GM19438 (cell line): ENCODE measurements around the gene PRPF31.
"Not testable (repeated sequence)": the region's sequence is repeated elsewhere in the genome, so short reads cannot be mapped to it uniquely, and the experiment has no call there.

Source experiments
- ATAC-seq: cut with Tn5 transposase; IDR thresholded peaks from one replicate; pipeline ENCODE4 v1.9.1; 2021; ENCODE audit warnings: low read depth; ENCODE audit not compliant: unreplicated experiment

Gene PRPF31

DNA sequence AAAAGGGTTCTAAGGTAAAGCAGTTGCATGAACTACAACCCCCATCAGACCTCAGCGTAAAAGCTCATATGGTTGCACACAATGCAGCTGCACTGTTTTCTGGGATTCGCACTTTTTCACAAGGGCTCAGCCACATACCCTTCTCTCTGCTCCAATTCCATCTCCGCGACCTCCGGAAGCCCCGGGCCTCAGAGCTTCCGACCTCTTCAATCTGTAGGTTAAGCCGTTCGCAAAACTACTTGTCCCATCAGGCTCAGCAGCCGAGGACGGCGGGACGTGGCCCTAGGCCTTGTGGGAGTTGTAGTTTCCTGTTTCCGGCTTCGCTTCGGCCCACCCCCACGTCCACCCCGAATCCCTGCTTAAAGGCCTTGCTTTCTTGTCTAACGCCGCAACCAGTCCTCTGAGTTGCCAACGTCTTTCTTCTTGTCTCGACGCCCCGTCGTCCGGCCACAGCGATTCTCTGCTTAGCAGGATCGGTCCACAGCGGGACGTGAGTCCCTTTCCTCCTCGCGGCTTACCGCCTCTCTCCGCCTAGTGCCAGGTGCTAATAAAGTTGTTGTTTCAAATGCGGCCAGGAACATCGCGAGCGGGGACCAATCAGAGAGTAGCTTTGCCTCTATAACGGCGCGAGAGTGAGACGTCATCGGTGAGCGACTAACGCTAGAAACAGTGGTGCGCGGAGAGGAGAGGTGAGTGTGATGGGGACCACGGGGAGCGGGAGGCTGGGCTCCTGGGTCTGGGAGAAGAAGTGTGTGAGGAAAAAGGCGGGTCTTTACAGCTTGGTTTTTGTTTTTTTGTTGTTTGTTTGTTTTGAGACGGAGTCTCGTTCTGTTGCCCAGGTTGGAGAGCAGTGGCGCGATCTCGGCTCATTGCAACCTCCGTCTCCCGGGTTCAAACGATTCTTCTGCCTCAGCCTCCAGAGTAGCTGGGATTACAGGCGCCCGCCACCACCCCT, at the start of gene PRPF31, which contains the start of gene TFPT:
Gene PRPF31, plus strand, starts transcription at position 646 of the 955 bp plus-strand sequence. CDS start 2,525 bp downstream, outside the sequence.
Gene TFPT, minus strand, starts transcription at position 549 of the 955 bp plus-strand sequence. Its CDS starts 388 bp downstream, at position 161.
- ATAC-seq, result peak; percentile 80

DNA sequence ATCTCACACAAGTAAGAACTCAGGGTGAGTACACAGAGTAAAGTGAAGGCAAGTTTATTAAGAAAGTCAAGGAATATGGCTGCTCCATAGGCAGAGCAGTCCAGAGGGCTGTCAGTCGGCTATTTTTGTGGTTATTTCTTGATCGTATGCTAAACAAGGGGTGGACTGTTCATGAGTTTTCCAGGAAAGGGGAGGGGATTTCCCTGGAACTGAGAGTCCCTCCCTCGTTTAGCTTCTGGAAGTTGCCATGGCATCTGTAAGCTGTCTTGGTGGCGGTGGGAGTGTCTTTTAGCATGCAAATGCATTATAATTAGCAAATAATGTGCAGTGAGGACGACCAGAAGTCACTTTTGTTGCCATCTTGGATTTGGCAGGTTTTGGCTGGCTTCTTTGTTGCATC, 46.1 kb upstream of the PRPF31 start:
- no peak for ATAC-seq

- ATAC-seq, result no peak
Measured at GRCh38 chr19:54073829-54074228, 41.7 kb upstream of the PRPF31 start.

DNA sequence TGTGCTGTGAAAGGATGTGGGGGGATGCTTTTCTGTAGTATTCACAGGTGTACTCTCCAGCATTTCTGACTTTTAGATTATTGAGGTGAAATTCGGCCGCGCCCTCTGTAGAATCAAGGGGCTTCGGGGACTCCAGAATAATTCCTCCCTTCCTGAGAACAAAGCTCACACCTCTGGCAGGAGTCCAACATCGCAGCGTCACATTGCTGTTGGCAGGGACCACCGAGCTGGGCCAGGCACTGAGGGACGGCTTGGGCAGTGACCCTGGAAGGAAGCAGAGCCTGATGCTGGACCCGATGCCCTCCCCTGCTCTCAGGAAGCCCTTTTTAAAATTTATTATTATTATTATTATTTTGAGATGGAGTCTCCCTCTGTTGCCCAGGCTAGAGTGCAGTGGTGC, 40.7 kb upstream of the PRPF31 start:
- ATAC-seq, result no peak

DNA sequence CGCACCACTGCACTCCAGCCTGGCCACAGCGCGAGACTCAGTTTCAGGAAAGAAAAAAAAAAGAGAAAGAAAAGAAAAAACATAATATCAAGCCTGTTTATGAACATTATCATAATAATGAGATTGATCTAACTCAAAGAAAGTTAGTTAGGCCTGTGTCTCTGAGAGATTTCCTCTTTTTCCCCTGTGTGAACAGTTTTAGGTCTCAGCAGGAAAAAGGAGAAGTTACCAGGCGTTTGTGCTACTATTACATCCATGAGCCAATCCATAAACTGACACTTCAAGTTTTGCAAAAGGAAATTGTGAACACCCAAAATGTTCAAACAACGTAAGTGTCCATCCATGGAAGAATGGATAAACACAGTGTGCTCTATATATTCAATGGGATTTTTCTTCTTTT, 38.2 kb upstream of the PRPF31 start:
- no peak for ATAC-seq

GRCh38 chr19:54081032-54081431, 34.5 kb upstream of the PRPF31 start, which contains the start of gene TARM1:
TSS of gene TARM1 (minus strand) at chr19:54081365. CDS start at chr19:54081340, 25 bp downstream.
- ATAC-seq, result no peak

DNA sequence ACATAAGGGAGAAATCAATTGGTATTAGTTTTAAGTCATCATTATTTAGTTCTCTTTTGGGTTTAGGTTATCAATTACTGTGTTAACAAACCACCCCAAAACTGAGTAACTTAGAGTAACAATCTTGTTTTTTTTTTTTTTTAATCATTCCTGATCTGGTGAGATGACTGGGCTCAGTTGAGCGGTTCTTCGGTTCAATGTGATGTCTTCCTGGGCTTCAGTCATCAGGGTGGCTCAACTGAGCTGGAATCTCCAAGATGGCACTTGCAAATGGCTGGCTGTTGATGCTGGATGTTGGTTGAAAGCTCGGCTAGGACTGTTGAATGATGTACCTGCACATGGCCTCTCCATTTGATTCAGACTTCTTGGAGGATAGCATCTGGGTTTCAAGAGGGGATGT, 31.1 kb upstream of the PRPF31 start:
- ATAC-seq, result no peak

DNA sequence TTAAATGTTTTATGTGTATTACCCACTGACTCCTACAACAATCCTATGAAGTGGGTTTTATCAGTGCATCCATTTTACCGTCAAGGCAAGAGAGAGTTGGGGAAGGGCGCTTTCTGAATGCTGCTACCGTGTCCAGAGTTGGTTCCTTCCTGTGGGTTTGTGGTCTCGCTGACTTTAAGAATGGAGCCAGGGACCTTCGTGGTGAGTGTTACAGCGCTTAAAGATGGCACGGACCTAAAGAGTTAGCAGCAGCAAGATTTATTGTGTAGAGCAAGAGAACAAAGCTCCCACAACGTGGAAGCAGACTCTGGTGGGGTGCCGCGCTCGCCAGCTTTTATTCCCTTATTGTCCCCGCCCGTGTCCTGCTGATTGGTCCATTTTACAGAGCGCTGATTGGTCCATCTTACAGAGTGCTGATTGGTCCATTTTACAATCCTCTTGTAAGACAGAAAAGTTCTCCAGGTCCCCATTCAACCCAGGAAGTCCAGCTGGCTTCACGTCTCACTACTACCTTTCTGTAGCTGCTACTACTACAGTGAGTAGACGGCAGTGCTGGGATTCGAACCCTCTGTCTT, 21.0 kb upstream of the PRPF31 start:
- ATAC-seq, result no peak

GRCh38 chr19:54095136-54095858, 20.3 kb upstream of the PRPF31 start:
- ATAC-seq, result no peak

DNA sequence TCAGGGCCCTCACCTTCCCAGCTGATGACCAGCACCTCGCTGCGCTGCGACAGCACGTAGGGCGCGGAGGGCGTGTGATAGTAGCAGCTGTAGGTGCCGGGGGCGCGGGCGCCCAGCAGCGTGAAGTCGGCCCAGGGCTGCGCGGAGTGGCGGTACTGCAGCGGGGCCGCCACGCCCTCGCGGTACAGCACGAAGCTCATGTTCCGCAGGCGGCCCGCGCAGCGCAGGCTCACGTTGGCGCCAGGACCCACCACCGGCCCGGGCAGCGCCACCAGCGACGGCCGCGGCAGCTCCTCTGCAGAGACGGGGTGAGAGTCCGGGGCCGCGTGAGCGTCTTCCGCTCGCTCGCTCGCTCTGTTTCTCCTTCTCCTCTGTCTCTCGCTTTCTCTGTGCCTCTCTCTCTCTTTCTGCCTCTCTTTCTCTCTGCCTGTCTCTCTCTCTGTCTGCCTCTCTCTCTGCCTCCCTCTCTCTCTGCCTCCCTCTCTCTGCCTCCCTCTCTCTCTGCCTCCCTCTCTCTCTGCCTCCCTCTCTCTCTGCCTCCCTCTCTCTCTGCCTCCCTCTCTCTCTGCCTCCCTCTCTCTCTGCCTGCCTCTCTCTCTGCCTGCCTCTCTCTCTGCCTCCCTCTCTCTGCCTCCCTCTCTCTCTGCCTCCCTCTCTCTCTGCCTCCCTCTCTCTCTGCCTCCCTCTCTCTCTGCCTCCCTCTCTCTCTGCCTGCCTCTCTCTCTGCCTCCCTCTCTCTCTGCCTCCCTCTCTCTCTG, 19.5 kb upstream of the PRPF31 start:
- not testable (repeated sequence) for ATAC-seq

DNA sequence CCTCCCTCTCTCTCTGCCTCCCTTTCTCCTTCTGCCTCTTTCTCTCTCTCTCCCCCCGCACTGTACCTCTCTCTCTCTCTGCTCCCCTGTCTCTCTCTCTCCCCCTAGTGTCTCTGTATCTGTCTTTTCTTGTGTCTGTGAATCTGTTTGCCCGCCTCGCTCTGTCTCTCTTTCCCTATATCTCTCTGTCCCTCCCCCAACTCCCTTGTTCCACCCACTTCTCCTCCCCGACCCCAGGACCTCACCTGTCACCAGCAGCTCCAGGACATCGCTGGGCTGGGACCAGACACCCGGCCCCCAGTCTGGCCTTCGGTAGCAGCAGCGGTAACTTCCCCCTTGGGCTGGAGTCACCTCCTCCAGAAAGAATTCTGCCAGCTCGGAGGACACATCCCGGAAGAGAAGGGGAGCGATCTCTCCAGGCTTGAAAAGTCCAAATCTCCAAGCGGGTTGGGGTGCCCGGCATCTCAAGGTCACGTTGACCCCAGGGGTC, 18.9 kb upstream of the PRPF31 start:
- no peak for ATAC-seq

DNA sequence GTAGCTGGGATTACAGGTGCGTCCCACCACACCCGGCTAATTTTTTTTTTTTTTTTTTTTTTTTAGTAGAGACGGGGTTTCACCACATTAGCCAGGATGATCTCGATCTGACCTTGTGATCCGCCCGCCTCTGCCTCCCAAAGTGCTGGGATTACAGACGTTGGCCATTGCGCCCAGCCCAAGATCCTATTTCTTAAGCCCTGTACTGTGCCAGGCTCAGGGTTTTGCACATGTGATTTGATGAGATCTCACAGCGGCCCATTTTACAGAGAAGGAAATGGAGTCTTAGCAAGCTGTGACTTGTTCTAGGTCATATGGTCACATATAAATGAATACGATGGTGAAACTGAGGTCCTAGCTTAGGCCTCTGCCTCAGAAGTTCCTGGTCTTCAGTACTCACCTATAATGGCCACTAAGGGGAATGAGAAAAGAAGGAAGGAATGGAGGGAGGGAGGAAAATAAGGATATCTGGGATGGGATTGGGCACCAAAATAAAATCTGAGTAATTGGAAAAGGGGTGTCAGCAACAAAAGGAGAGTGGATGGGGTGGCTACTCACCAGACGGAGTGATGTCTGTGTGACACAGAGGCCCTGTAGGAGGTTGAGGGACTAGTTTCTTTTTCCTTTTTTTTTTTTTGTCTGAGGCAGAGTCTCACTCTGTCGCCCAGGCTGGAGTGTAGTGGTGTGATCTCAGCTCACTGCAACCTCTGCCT, 16.2 kb upstream of the PRPF31 start:
- no peak for ATAC-seq

DNA sequence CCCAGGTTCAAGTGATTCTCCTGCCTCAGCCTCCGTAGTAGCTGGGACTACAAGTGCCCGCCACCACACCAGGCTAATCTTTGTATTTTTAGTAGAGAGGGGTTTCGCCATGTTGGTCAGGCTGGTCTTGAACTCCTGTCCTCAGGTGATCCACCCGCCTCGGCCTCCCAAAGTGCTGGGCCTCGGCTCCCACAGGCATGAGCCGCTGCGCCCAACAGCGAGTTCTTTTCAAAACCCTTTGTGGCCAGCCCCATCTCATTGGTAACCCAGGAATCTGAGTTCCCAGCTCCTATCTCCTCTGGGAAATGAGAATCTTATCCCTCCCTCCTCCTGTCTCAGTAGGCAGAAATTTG, 15.7 kb upstream of the PRPF31 start:
- not testable (repeated sequence) for ATAC-seq

GRCh38 chr19:54100561-54100960, 15.0 kb upstream of the PRPF31 start, which contains the start of gene OSCAR:
TSS of gene OSCAR (minus strand) at chr19:54100803. CDS start at chr19:54100792, 11 bp downstream.
- no peak for ATAC-seq

- peak; percentile 81 for ATAC-seq
Measured at GRCh38 chr19:54102421-54103169, 13.0 kb upstream of the PRPF31 start, which contains the start of gene NDUFA3. TSS of gene NDUFA3 (plus strand) at chr19:54102855. CDS start at chr19:54102879, 24 bp downstream.

DNA sequence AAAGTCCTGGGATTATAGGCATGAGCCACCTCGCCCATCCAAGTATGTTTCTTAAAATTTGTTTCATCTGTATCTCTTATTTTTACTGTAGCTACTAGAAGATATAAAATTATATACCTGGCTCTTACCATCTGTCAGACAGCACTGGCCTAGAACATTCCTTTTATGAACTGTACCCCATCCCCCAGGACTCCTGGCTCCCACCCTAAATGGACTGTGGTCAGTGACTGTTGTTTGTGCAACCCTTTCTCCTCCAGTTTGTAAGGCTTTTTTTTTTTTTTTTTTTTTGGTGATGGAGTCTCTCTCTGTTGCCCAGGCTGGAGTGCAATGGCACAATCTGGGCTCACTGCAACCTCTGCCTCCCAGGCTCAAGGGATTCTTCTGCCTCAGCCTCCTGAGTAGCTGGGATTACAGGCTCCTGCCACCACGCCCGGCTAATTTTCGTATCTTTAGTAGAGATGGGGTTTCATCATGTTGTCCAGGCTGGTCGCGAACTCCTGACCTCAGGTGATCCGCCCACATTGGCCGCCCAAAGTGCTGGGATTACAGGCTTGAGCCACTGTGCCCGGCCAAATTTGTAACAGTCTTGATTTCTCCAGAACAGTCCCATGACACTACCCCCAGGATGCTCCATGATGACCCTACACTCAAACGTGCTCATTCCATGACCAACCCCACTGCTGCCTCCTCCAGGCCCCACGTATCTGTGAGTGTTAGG, 10.4 kb upstream of the PRPF31 start:
- no peak for ATAC-seq

GRCh38 chr19:54105796-54106195, 9.8 kb upstream of the PRPF31 start:
- ATAC-seq, result no peak

GRCh38 chr19:54106716-54107115, 8.8 kb upstream of the PRPF31 start:
- no peak for ATAC-seq
